HEK293 (cell line): ENCODE results near the gene CCDC34.

ENCODE experiments used
- CTCF ChIA-PET: fragments of 350-600 bp; formaldehyde crosslinking; extraction: SDS; loops from one replicate; lab custom pipeline; 2021; ENCODE audit warnings: antibody characterized with exemption; lab: Yijun Ruan, JAX
- POLR2A ChIA-PET: fragments of 300-600 bp; formaldehyde crosslinking; extraction: SDS; loops from one replicate; lab custom pipeline; 2020; ENCODE audit warnings: antibody characterized with exemption, inconsistent platforms; lab: Yijun Ruan, JAX
- H3K27ac ChIP-seq: fragments of 200-500 bp; sonication (Bioruptor generic); 2 replicates; pipeline ENCODE4 v1.5.1; 2014; ENCODE audit warnings: low read depth, low read length, control low read depth, inconsistent platforms; ENCODE audit errors: extremely low read depth
- H3K36me3 ChIP-seq, 2 experiments: fragments of 200-500 bp in 1 of 2; sonication (Bioruptor generic) in 1 of 2; 1 replicate in 1 of 2; 2 replicates in 1 of 2; pipeline ENCODE4 v1.5.1; 2014 to 2017; ENCODE audit warnings: inconsistent platforms in 2 of 2, low read length in 2 of 2; ENCODE audit not compliant: control insufficient read depth in 2 of 2, insufficient read depth in 1 of 2
- H3K4me1 ChIP-seq: fragments of 200-500 bp; sonication (Bioruptor generic); 2 replicates; pipeline ENCODE4 v1.5.1; 2014; ENCODE audit warnings: mild to moderate bottlenecking, low read length, inconsistent platforms; ENCODE audit not compliant: control insufficient read depth, insufficient read depth
- H3K4me3 ChIP-seq: 2 replicates; pipeline ENCODE4 v1.5.1; 2011; ENCODE audit warnings: low read depth, mild to moderate bottlenecking, control low read depth, low read length, moderate library complexity
- H3K9me3 ChIP-seq: fragments of 200-500 bp; sonication (Bioruptor generic); 2 replicates; pipeline ENCODE4 v1.5.1; 2014; ENCODE audit warnings: low read depth, low read length, inconsistent platforms; ENCODE audit not compliant: control insufficient read depth, insufficient read depth
- FEZF1 ChIP-seq: fragments of 450-650 bp; formaldehyde crosslinking; IDR thresholded peaks from 2 replicates; pipeline ENCODE4 v1.5.1; 2016; ENCODE audit warnings: missing biosample characterization, missing genetic modification characterization
- KLF17 ChIP-seq: fragments of 450-650 bp; formaldehyde crosslinking; IDR thresholded peaks from 2 replicates; pipeline ENCODE4 v1.5.1; 2016; ENCODE audit warnings: missing biosample characterization, missing genetic modification characterization
- MZF1 ChIP-seq: fragments of 450-650 bp; formaldehyde crosslinking; IDR thresholded peaks from 2 replicates; pipeline ENCODE4 v1.5.1; 2017; ENCODE audit warnings: missing biosample characterization, missing genetic modification characterization, borderline replicate concordance
- PRDM6 ChIP-seq: fragments of 450-650 bp; formaldehyde crosslinking; IDR thresholded peaks from 2 replicates; pipeline ENCODE4 v1.5.1; 2017; ENCODE audit warnings: missing biosample characterization, missing genetic modification characterization
- SP7 ChIP-seq: fragments of 450-650 bp; formaldehyde crosslinking; IDR thresholded peaks from 2 replicates; pipeline ENCODE4 v1.5.1; 2016; ENCODE audit warnings: missing biosample characterization, missing genetic modification characterization
- ZNF302 ChIP-seq: fragments of 450-650 bp; formaldehyde crosslinking; IDR thresholded peaks from 2 replicates; pipeline ENCODE4 v1.5.1; 2016; ENCODE audit warnings: missing biosample characterization, missing genetic modification characterization, low read depth
- ZNF37A ChIP-seq: fragments of 450-650 bp; IDR thresholded peaks from 2 replicates; pipeline ENCODE4 v1.5.1; 2018; ENCODE audit warnings: missing biosample characterization, missing genetic modification characterization
- ZNF544 ChIP-seq: fragments of 450-650 bp; formaldehyde crosslinking; IDR thresholded peaks from 2 replicates; pipeline ENCODE4 v1.5.0; 2017; ENCODE audit warnings: missing biosample characterization, missing genetic modification characterization
- ZNF548 ChIP-seq: fragments of 450-650 bp; formaldehyde crosslinking; IDR thresholded peaks from 2 replicates; pipeline ENCODE4 v1.5.1; 2016; ENCODE audit warnings: missing biosample characterization, missing genetic modification characterization
- ZNF629 ChIP-seq: fragments of 450-650 bp; formaldehyde crosslinking; IDR thresholded peaks from 2 replicates; pipeline ENCODE4 v1.5.1; 2017; ENCODE audit warnings: missing biosample characterization, missing genetic modification characterization
- ZNF660 ChIP-seq: fragments of 450-650 bp; IDR thresholded peaks from 2 replicates; pipeline ENCODE4 v1.5.1; 2018; ENCODE audit warnings: missing biosample characterization, mild to moderate bottlenecking, missing genetic modification characterization
- ZNF747 ChIP-seq: fragments of 450-650 bp; formaldehyde crosslinking; IDR thresholded peaks from 2 replicates; pipeline ENCODE4 v1.5.1; 2016; ENCODE audit warnings: missing biosample characterization, missing genetic modification characterization
- ZSCAN18 ChIP-seq: fragments of 450-650 bp; formaldehyde crosslinking; IDR thresholded peaks from 2 replicates; pipeline ENCODE4 v1.5.1; 2016; ENCODE audit warnings: missing biosample characterization, missing genetic modification characterization

CCDC34 gene

GRCh38 chr11:27385245-27385644 is 22.2 kb upstream of the CCDC34 start:
- no peaks in the 10 kb centered on the region for H3K9me3 ChIP-seq
- CTCF ChIA-PET = interaction anchor here (0.6 to 2.2 kb wide), 2 partner anchors 101 to 112 kb away, joined by 3 to 8 read pairs; no protein-coding TSS in a partner anchor
- TF ChIP-seq PRDM6 (peak; percentile 63), ZNF548 (tag by site-specific recombination) (no peak), FEZF1 (tag by site-specific recombination) (peak; percentile 16; the same call in 1 of the 2 replicates), ZNF629 (peak; percentile 81)
- TF ChIP-seq, all 188 proteins: peak for 3
- Histone ChIP-seq H3K4me1 (peaks cover 14% of the 10 kb centered on the region; the same call in 1 of the 2 replicates), H3K4me3 (no peak overlapping the region), H3K27ac (no peak overlapping the region), H3K36me3 (peaks cover 0 to 28% of the 10 kb centered on the region in 2 experiments; a peak in 2 of 3 replicates)
- POLR2A ChIA-PET = no interaction called here

GRCh38 chr11:27384227-27384626 is 21.2 kb upstream of the CCDC34 start:
- H3K4me1 ChIP-seq = peaks cover 8% of the 10 kb centered on the region; the same call in 1 of the 2 replicates
- no peak for TF ChIP-seq KLF17 (tag by site-specific recombination)
- TF ChIP-seq SP7 = no peak
- TF ChIP-seq PRDM6 = peak; percentile 55
- no peak for TF ChIP-seq ZSCAN18 (tag by site-specific recombination)
- no peak for TF ChIP-seq MZF1 (tag by site-specific recombination)
- no peak for TF ChIP-seq ZNF302 (tag by site-specific recombination)
- no peak for TF ChIP-seq ZNF544 (tag by site-specific recombination)
- TF ChIP-seq ZNF660 (tag by site-specific recombination) = no peak
- no peak for TF ChIP-seq ZNF37A
- TF ChIP-seq, all 188 proteins: peak for 1
- no peak overlapping the region for H3K4me3 ChIP-seq
- POLR2A ChIA-PET = interaction anchor here (0.7 to 1.0 kb wide), 2 partner anchors 11 to 77 kb away, joined by 3 to 4 read pairs; no protein-coding TSS in a partner anchor
- no peaks in the 10 kb centered on the region for H3K9me3 ChIP-seq
- H3K27ac ChIP-seq = no peak overlapping the region
- peaks cover 0 to 31% of the 10 kb centered on the region in 2 experiments; a peak in 2 of 3 replicates for H3K36me3 ChIP-seq
- CTCF ChIA-PET = interaction anchor here (1.6 to 2.2 kb wide), 2 partner anchors 102 to 113 kb away, joined by 3 to 8 read pairs; no protein-coding TSS in a partner anchor

- H3K4me1 ChIP-seq = peaks cover 7% of the 10 kb centered on the region; the same call in 1 of the 2 replicates
- ChIA-PET CTCF (interaction anchor here (1.6 to 2.2 kb wide), 2 partner anchors 102 to 113 kb away, joined by 3 to 8 read pairs; no protein-coding TSS in a partner anchor), POLR2A (interaction anchor here (0.7 to 1.0 kb wide), 2 partner anchors 12 to 77 kb away, joined by 3 to 4 read pairs; no protein-coding TSS in a partner anchor)
- H3K36me3 ChIP-seq = peaks cover 0 to 36% of the 10 kb centered on the region in 2 experiments; a peak in 2 of 3 replicates
- TF ChIP-seq PRDM6 = 0 out of 2 replicates have a peak, but pooled peaks have one; percentile 16
- no peak for TF ChIP-seq ZNF747 (tag by site-specific recombination)
- TF ChIP-seq, all 188 proteins: peak for 1
- no peaks in the 10 kb centered on the region for H3K9me3 ChIP-seq
- no peak overlapping the region for H3K4me3 ChIP-seq
- no peak overlapping the region for H3K27ac ChIP-seq
These were observed 20.6 kb upstream of the CCDC34 start for GRCh38 chr11:27383645-27384044.
